Retinal pigment epithelial cell (primary cell): ENCODE measurements around the gene SMARCB1.

Source experiments
- DNase-seq: peaks from one replicate; pipeline ENCODE4 v3.0.0-alpha.2; 2010; ENCODE audit warnings: low read depth
- H3K4me3 ChIP-seq: 2 replicates; pipeline ENCODE4 v1.5.1; 2011; ENCODE audit warnings: mild to moderate bottlenecking, low read length, control low read depth, moderate library complexity
- TF ChIP-seq, protein P1 (sequence below): conservative IDR thresholded peaks from 2 replicates; pipeline ENCODE4 v1.5.1; 2011; ENCODE audit warnings: low read depth, low read length, control low read depth, inconsistent platforms

Gene SMARCB1

DNA sequence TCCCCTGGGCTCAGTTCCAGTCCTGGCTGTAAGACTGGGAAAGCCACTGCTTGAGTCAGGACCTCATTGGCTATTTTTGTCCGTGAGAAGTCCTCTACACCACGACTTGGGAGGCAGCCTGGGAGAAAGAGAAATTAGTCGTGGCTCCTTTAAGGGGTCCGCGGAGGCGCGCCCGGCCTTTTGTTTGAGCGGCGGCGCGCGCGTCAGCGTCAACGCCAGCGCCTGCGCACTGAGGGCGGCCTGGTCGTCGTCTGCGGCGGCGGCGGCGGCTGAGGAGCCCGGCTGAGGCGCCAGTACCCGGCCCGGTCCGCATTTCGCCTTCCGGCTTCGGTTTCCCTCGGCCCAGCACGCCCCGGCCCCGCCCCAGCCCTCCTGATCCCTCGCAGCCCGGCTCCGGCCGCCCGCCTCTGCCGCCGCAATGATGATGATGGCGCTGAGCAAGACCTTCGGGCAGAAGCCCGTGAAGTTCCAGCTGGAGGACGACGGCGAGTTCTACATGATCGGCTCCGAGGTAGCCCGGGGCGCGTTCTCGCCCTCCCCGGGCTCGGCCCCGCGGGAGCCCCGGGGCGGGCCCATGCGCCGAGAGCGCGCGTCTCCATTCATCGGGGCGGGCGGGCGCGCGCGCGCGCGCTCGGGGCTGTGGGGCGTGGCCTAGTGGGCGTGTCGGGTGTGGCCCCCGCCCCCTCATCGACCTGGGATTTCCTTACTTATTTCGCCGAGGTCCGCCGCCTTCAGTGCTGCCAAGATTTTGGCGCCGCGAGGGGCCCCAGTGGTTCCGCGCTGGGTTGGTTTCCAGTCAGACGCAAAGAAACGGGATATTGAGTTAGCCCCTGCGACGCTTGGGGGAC is at the start of gene SMARCB1:
Gene SMARCB1, plus strand, starts transcription at position 215 of the 848 bp plus-strand sequence. Its CDS starts 204 bp downstream, at position 419.
- DNase-seq, result peak; percentile 51
- TF ChIP-seq, protein P1, sequence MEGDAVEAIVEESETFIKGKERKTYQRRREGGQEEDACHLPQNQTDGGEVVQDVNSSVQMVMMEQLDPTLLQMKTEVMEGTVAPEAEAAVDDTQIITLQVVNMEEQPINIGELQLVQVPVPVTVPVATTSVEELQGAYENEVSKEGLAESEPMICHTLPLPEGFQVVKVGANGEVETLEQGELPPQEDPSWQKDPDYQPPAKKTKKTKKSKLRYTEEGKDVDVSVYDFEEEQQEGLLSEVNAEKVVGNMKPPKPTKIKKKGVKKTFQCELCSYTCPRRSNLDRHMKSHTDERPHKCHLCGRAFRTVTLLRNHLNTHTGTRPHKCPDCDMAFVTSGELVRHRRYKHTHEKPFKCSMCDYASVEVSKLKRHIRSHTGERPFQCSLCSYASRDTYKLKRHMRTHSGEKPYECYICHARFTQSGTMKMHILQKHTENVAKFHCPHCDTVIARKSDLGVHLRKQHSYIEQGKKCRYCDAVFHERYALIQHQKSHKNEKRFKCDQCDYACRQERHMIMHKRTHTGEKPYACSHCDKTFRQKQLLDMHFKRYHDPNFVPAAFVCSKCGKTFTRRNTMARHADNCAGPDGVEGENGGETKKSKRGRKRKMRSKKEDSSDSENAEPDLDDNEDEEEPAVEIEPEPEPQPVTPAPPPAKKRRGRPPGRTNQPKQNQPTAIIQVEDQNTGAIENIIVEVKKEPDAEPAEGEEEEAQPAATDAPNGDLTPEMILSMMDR, result no peak
- H3K4me3 ChIP-seq, result peak within 1 kb of the TSS; percentile 60

DNA sequence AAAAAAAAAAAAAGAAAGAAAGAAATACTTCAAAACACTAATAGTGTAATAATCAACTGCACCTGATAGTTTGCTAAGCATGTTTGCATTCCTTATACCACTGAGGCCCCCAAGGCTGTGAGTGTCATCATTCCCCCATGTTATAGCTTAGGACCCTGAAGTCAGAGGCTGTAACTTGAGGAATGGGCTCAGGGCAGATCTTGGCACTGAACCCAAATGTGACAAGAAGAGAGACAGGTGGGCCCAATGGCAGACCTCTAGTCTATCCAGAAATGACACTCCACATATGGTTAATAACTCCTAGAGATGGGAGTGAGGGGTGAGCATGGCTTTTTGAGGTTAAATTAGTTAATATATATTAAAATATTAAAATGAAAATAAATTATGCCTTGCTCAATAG is 49.1 kb upstream of the SMARCB1 start:
- no peak for DNase-seq
- TF ChIP-seq, protein P1, result no peak
- H3K4me3 ChIP-seq, result no peak overlapping the region

DNA sequence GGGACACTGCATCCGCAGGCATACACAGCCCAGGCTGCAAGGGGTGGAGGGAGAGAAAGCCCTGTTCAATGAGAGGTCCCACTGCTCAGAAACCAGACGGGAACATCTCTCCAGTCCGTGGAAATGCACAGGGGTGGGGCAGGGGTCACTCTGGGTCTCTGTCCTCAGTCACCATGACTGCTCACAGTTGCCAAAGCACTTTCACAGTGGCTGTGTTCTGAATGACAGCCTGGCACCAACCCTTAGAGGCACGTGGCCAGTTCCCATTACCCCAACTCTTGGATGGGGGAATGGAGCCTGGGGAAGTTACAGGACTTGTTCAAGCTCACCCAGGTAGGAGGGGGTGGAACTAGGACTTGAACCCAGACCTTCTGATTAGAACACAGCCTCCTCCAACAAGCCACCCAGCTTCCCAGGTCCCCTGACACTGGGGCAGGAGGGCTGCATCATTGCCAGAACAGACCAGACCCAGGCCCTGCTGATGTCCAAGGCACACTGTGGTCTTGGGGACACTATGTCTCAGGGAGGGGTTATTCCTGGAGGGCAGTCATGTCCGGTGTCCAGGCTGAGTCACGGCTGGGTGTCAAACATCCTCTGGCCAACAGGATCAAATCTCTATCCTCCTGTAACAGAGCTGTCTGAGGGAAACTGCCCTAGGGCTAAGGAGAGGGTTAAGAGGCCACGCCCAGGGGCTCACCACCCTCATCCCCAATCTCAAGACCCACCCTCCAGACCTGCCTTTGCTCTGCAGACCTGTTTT is 44.1 kb upstream of the SMARCB1 start:
- TF ChIP-seq, protein P1, result no peak
- no peak overlapping the region for H3K4me3 ChIP-seq
- DNase-seq, result no peak

DNA sequence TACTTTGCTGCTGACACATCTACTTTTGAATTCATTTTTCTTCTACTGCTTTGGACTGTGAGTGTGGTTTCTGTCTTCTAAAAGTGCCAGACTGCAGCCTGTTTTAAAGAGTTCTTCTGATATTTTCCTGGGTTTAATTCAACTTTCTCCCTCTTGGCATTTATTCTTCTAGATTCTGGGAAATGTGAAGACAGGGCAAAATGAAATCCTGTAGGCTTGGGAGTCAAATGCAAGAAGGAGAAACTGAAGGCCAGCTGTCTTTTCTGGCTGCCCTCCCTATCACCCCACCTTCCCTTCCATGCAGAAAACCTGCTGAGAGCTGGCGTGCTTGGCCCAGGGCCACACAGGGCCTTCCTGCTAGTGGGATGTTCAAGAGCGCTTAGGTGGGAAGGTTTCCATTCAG is 43.5 kb upstream of the SMARCB1 start:
- TF ChIP-seq, protein P1, result no peak
- no peak overlapping the region for H3K4me3 ChIP-seq
- no peak for DNase-seq

DNA sequence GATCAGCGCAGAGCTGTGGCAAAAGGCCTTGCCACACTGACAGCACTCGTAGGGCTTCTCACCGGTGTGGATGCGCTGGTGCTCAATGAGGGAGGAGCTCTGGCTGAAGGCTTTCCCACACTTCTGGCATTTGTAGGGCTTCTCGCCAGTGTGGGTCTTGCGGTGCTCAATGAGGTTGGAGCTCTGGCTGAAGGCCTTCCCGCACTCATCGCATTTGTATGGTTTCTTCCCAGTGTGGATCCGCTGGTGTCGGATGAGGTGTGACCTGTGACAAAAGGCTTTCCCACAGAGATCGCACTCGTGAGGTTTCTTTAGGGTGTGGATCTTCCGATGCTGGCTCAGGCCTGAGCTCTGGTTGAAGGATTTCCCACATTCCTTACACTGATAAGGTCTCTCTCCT is 42.8 kb upstream of the SMARCB1 start:
- no peak overlapping the region for H3K4me3 ChIP-seq
- DNase-seq, result no peak
- TF ChIP-seq, protein P1, result no peak

DNA sequence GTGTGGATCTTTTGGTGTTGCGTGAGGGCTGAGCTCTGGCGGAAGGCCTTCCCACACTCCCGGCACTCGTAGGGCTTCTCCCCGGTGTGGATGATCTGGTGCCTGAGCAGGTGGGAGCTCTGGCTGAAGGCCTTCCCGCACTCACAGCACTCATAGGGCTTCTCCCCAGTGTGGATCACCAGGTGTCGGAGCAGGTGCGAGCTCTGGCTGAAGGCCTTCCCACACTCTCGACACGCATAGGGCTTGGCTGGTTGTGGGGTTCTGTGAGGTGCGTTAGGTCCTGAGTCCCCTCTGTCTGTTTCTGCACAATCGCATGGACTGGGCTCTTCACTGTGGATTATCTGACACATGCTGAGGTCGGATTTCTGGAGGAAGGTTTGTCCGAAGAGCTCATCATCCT is 42.3 kb upstream of the SMARCB1 start:
- TF ChIP-seq, protein P1, result no peak
- no peak overlapping the region for H3K4me3 ChIP-seq
- DNase-seq, result no peak
